ENCODE measurements around the gene SLC17A3. TPM values are rescaled to one million over a fixed set of nuclear protein-coding genes. Genes with fewer than 3 reads are reported as not detected.

SLC17A3 gene
- total RNA-seq, 1 donor from 2014 or later = not detected

DNA sequence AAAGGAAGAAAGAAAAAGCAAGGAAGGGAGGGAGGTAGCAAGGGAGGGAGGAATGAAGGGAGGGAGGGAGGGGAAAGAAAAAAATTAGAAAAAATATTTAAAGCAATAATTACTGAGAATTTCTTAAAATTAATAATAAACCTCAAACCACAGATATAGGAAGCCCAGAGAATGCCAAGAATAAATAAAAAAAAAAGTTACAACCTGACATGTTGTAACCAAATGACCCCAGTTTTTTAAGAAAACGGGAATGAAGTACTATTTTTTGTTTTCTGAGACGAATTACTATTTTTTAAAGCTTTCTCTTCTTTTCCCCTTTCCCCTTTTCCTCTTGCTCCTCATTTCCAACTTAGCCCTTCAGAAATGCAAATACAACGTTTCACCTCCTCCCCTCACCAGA is 58.8 kb downstream of the SLC17A3 start:
- no peaks in the 10 kb centered on the region for H3K36me3 Mint-ChIP-seq
- no peak overlapping the region for H3K4me3 Mint-ChIP-seq
- no peaks in the 10 kb centered on the region for H3K4me1 Mint-ChIP-seq
- H3K9me3 Mint-ChIP-seq = no peaks in the 10 kb centered on the region
- no peak overlapping the region for H3K27ac Mint-ChIP-seq
- H3K27me3 Mint-ChIP-seq (ENCODE audit: low read depth) = peaks cover 24% of the 10 kb centered on the region
- no peak for TF ChIP-seq CTCF (IDR thresholded peaks at IDR 0.05; ENCODE audit: unreplicated experiment)
- DNase-seq (ENCODE audit: low spot score in 2 of 2, unreplicated experiment in 2 of 2) = no peak

GRCh38 chr6:25804804-25805203 is 69.2 kb downstream of the SLC17A3 start:
- no peaks in the 10 kb centered on the region for H3K4me1 Mint-ChIP-seq
- DNase-seq (ENCODE audit: low spot score in 2 of 2, unreplicated experiment in 2 of 2) = no peak
- H3K4me3 Mint-ChIP-seq = no peak overlapping the region
- H3K9me3 Mint-ChIP-seq = peaks cover 13% of the 10 kb centered on the region
- no peak overlapping the region for H3K27ac Mint-ChIP-seq
- no peaks in the 10 kb centered on the region for H3K36me3 Mint-ChIP-seq
- TF ChIP-seq CTCF (IDR thresholded peaks at IDR 0.05; ENCODE audit: unreplicated experiment) = no peak
- peaks cover 33% of the 10 kb centered on the region for H3K27me3 Mint-ChIP-seq (ENCODE audit: low read depth)

- H3K9me3 Mint-ChIP-seq = peaks cover 13% of the 10 kb centered on the region
- no peak for DNase-seq (ENCODE audit: low spot score in 2 of 2, unreplicated experiment in 2 of 2)
- H3K27ac Mint-ChIP-seq = no peak overlapping the region
- no peaks in the 10 kb centered on the region for H3K36me3 Mint-ChIP-seq
- peaks cover 43% of the 10 kb centered on the region for H3K27me3 Mint-ChIP-seq (ENCODE audit: low read depth)
- no peak for TF ChIP-seq CTCF (IDR thresholded peaks at IDR 0.05; ENCODE audit: unreplicated experiment)
- H3K4me1 Mint-ChIP-seq = no peaks in the 10 kb centered on the region
- H3K4me3 Mint-ChIP-seq = no peak overlapping the region
Measured at GRCh38 chr6:25801436-25801835, 72.6 kb downstream of the SLC17A3 start.

Other genes with a start within 250 kb of the SLC17A3 start
- not detected in 3 replicates for gene SCGN, start 222.0 kb downstream of the SLC17A3 start, total RNA-seq
- gene SLC17A4, start 119.5 kb downstream of the SLC17A3 start, total RNA-seq = 0.09 to 0.16 TPM in 2 of 3 replicates, not detected in the other
- gene SLC17A1, start 42.2 kb downstream of the SLC17A3 start, total RNA-seq = not detected in 3 replicates
- gene SLC17A2, start 56.4 kb upstream of the SLC17A3 start, total RNA-seq = not detected in 3 replicates
- gene TRIM38, start 88.6 kb upstream of the SLC17A3 start, total RNA-seq = 15.8 to 17.1 TPM (median 15.9 TPM) in 3 replicates
- 7.0 to 8.3 TPM (median 8.3 TPM) in 3 replicates for gene HFE, start 213.2 kb upstream of the SLC17A3 start, total RNA-seq